A673 (cell line): ENCODE measurements around the gene CCDC12.

Experiments
- CTCF ChIP-seq: fragments of 300-800, 200-600 bp; sonication (generic); conservative IDR thresholded peaks from 2 replicates; pipeline ENCODE4 v1.5.1; 2017; ENCODE audit warnings: low read depth, mild to moderate bottlenecking, antibody characterized with exemption, low read length, moderate library complexity, mixed read lengths
- EZH2 ChIP-seq: fragments of 200-600 bp; sonication (generic); IDR thresholded peaks from 2 replicates; pipeline ENCODE4 v1.6.1; 2017; ENCODE audit warnings: borderline replicate concordance, low read depth, mild to moderate bottlenecking, mixed read lengths, antibody characterized with exemption, low read length; ENCODE audit not compliant: poor library complexity, severe bottlenecking

DNA sequence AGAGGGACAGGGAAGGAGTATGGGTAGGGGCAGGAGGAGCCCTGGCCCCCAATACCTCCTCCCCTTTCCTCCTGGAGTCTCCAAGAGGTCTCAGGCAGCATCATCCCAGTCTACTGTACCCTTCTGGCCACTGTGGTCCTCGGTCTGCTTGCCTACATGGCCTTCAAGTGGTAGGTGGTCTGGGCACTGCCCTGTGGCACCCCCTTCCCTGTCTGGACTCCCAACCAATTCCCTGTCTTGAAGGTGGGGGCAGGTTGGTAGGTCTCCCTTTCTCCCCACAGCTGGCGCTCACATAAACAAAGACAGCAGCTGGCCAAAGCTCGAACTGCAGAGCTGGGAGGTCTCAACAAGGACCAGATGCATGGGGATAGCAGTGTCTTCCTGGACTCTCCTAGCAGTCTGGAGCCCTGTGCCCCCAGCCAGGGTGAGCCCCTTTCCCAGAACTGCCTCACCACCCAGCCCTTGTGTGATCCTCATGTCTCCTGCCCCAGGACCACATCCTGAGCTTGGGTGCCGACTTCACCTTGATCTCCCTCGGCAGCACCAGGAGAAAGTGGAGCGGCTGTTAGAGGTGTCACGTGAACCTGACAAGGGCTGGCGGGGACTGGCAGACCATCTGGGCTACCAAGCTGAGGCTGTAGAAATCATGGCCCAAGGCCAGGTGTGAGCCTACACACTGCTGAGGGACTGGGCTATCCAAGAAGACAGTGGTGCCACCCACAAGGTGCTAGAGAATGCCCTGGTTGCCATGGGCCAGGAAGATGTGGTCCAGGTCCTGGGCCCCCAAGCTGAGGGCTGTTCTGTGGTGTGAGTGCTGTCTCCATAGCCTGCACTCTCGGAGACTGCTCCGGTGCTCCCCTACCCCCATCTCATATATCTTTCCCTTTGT lies 36.0 kb upstream of the CCDC12 start:
- TF ChIP-seq CTCF (no peak), EZH2 (no peak)
